ENCODE results near the gene KMT2B.

GRCh38 chr19:35675589-35676140 lies 42.1 kb upstream of the KMT2B start:
- TF ChIP-seq EZH2phosphoT487 (IDR thresholded peaks at IDR 0.05; ENCODE audit: borderline replicate concordance) (no peak), CTCF (conservative IDR thresholded peaks at IDR 0.05; ENCODE audit: low read length) (no peak)

Data from Loucy (cell line).